GM03348 (cell line): ENCODE measurements around the gene NIFK.

ENCODE experiments used
- DNase-seq: peaks from one replicate; pipeline ENCODE4 v3.0.0; 2012; ENCODE audit warnings: low spot score

The NIFK gene

GRCh38 chr2:121736462-121737336, at the start of gene NIFK:
NIFK (minus strand) TSS chr2:121736875; CDS start chr2:121736850, 25 bp downstream.
- peak; percentile 99 for DNase-seq

- no peak for DNase-seq
Observed at GRCh38 chr2:121783180-121783579, 46.5 kb upstream of the NIFK start.

- no peak for DNase-seq
Observed at GRCh38 chr2:121778741-121779487, 42.2 kb upstream of the NIFK start.

GRCh38 chr2:121777699-121778058, 41.0 kb upstream of the NIFK start:
- DNase-seq, result no peak

- no peak for DNase-seq
Observed at GRCh38 chr2:121776885-121777698, 40.4 kb upstream of the NIFK start.

GRCh38 chr2:121776361-121776760, 39.7 kb upstream of the NIFK start:
- DNase-seq, result no peak

GRCh38 chr2:121774235-121774634, 37.6 kb upstream of the NIFK start:
- no peak for DNase-seq

- peak; percentile 21 for DNase-seq
Observed at GRCh38 chr2:121771976-121772742, 35.5 kb upstream of the NIFK start.

- no peak for DNase-seq
Observed at GRCh38 chr2:121768143-121768755, 31.6 kb upstream of the NIFK start.

- no peak for DNase-seq
Observed at GRCh38 chr2:121766624-121767023, 29.9 kb upstream of the NIFK start.

GRCh38 chr2:121764681-121765228, 28.1 kb upstream of the NIFK start:
- no peak for DNase-seq

GRCh38 chr2:121755237-121756111, 18.8 kb upstream of the NIFK start, which contains the start of gene TSN:
TSN (plus strand) TSS chr2:121755651; CDS start chr2:121755780, 129 bp downstream.
- DNase-seq, result peak; percentile 97

GRCh38 chr2:121754851-121755236, 18.2 kb upstream of the NIFK start:
- DNase-seq, result no peak

- peak; percentile 34 for DNase-seq
Observed at GRCh38 chr2:121748202-121748601, 11.5 kb upstream of the NIFK start.

GRCh38 chr2:121746071-121746578, 9.4 kb upstream of the NIFK start:
- no peak for DNase-seq

GRCh38 chr2:121741450-121741849, 4.8 kb upstream of the NIFK start:
- no peak for DNase-seq

GRCh38 chr2:121740973-121741372, 4.3 kb upstream of the NIFK start:
- no peak for DNase-seq

GRCh38 chr2:121736140-121736461, 574 bp downstream of the NIFK start:
- no peak for DNase-seq

GRCh38 chr2:121735518-121736074, 1.1 kb downstream of the NIFK start:
- no peak for DNase-seq
